ENCODE measurements around the gene SDHAF3. TPM values are rescaled to one million over a fixed set of nuclear protein-coding genes. Genes with fewer than 3 reads are reported as not detected.

Gene SDHAF3
- polyA plus RNA-seq, 3 donors: 46.0 to 52.5 (median 50.7) TPM

- no peak for DNase-seq (ENCODE audit: low read depth in 3 of 3, low spot score in 2 of 3)
Observed at GRCh38 chr7:97203957-97204356, 86.5 kb downstream of the SDHAF3 start.

DNA sequence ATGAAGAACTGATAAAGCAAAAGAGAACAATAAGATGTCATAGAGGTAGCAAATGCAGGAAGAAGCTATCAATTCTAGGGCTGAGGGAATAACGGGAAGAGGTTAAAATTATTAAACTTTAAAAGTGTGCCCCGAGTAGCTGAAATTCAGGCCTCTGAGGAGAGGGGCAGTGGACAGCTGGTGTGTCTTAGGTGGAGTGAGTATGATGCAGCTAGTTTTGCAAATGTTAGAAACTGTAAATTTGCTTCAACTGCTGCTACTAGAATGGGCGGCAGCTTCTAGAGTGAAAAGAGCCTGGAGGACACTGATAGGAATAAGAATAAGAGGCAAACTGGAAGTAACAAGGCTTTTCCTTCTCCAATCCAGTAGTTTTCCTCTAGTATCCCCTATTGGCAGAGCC, 87.3 kb downstream of the SDHAF3 start:
- no peak for DNase-seq (ENCODE audit: low read depth in 3 of 3, low spot score in 2 of 3)

- no peak for DNase-seq (ENCODE audit: low read depth in 3 of 3, low spot score in 2 of 3)
Observed at GRCh38 chr7:97215556-97215955, 98.1 kb downstream of the SDHAF3 start.

GRCh38 chr7:97218767-97219166, 101.3 kb downstream of the SDHAF3 start:
- no peak for DNase-seq (ENCODE audit: low read depth in 3 of 3, low spot score in 2 of 3)

- no peak for DNase-seq (ENCODE audit: low read depth in 3 of 3, low spot score in 2 of 3)
Observed at GRCh38 chr7:97219237-97219636, 101.7 kb downstream of the SDHAF3 start.

DNA sequence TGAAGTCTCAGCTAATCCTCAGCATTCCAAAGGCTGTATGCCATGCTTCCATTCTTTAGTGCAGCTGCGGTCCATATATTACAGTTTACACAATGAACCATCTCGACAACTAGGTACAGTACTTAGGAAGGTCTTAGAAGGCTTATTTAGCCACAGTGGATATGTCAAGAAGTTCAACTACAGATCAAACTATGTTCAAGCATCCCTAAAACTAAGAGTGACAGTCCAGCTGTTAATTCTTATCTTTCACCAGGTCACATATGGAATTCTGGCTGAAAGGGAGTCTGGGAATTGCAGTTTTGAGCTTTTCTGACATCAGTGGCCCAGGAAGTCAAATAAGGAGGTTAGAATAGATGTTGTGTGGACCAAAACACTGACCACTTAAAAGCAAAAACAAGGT, 106.8 kb downstream of the SDHAF3 start:
- DNase-seq (ENCODE audit: low read depth in 3 of 3, low spot score in 2 of 3): no peak

DNA sequence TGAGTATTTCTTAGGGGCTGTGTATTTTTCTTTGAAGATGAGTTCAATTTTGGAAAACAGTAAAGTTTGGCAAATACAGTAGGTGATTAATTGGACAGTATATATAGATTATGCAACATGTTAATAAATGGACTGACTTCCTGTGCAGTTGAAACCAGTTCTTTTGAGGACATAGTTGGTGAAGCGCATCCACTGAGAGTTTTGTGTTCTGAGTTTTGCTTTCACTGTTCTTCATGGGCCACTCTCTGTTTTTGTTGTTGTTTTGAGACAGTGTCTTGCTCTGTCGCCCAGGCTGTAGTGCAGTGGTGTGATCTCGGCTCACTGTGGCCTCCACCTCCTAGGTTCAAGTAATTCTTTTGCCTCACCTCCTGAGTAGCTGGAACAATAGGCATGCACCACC, 109.0 kb downstream of the SDHAF3 start:
- DNase-seq (ENCODE audit: low read depth in 3 of 3, low spot score in 2 of 3): no peak

Other genes with a start within 250 kb of the SDHAF3 start
- gene DLX6, start 112.1 kb upstream of the SDHAF3 start, polyA plus RNA-seq (ENCODE audit: insufficient read length in 3 of 3): not detected
- gene DLX5, start 92.9 kb upstream of the SDHAF3 start, polyA plus RNA-seq (ENCODE audit: insufficient read length in 3 of 3): under 1 TPM in 2 of 3 donors, not detected in 1; 0.08 to 0.15 TPM